ENCODE measurements around the gene DAB2IP. TPM values are rescaled to one million over a fixed set of nuclear protein-coding genes. Genes with fewer than 3 reads are reported as not detected.

Gene DAB2IP
- total RNA-seq, 1 donor from 2014 or later: not detected

DNA sequence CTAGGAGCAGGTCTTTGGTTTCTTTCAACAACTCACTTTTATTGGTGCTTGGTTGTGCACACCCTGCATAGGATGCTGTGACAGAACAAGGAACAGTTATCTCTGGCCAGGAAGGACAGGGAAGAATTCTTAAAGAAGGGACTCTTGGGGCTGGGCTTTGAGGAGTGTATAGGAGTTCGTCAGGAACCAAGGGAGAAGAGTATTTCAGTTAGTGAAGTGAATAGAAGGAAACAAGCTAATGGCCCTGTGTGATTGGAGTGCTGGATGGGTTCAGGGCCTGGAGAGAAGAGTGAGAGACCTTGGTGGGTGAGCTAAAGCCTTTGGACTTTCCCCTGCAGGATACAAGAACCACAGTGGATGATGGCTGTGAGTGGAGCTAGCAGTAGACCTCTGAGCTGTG is 32.2 kb downstream of the DAB2IP start:
- intact Hi-C loops (cut with micrococcal nuclease): loop anchor here (10.0 kb wide), 1 partner anchor 139 kb away; no protein-coding TSS in a partner anchor

DNA sequence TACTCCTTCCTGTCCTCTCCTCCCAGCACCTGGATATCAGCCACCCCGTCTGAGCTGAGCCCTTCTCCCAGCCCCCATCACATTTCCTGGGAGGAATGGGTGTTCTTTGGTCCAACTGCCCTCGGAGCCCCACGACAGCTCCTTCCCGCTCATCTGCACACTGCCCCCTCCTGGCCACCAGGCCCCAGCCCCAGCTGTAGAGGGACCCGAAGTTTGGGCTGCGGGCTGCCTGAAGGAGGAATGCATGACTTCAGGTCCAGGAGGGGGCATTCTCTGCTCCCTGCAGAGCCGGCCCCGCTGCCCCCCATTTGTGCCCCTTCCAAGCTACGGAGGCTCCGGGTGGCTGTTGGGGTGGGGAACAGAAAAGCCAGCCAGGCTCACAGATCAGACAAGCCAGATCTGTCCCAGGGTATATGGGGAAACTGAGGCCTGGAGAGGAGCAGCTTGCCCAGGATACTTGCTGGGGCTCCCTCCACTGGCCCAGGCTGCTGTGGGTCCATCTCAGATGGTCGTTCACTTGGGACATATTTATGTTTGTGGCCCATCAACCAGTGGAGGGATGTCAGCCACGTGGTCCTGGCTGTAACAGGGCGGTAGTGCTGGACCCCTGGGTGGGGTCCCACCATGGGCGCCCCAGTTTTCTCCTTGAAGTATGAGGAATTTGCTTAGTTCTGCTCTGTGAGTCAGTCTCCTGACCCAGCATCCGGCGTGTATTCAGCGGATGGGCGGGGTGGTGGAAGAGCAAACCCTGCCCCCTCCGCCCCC is 33.1 kb downstream of the DAB2IP start:
- intact Hi-C loops (cut with micrococcal nuclease): loop anchor here (10.0 kb wide), 1 partner anchor 140 kb away; no protein-coding TSS in a partner anchor

DNA sequence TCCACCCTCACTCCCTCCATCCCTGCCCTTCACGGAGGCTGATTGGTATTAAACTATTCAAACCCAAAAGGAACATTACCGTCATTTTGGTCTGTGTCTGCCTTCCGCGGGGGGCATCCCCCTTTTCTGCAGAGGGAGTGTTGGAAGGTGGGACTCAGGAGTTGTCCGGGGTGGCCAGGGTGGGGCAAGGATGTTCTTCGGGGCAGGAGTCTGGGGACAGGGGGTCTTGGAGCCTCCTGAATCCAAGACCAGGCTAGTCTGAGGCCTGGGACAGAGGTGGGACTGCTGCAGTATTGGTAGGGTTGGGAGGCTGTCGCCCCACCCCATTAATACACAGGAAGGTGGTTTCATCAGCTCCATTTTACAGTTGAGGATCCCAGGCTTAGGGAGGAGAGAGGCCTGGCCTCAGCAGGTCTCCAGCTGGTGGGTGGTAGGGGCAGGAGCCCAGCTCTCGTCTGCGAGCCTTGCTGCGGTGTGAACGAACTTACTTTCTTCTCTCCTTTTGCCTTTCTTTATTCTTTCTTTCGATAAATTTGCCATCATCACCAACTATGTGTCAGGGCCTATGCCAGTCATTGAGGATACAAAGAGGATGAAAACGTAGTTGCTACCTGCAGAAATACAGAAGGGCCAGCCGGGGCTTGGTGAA is 33.8 kb downstream of the DAB2IP start:
- intact Hi-C loops (cut with micrococcal nuclease): loop anchor here (10.0 kb wide), 1 partner anchor 140 kb away; no protein-coding TSS in a partner anchor

DNA sequence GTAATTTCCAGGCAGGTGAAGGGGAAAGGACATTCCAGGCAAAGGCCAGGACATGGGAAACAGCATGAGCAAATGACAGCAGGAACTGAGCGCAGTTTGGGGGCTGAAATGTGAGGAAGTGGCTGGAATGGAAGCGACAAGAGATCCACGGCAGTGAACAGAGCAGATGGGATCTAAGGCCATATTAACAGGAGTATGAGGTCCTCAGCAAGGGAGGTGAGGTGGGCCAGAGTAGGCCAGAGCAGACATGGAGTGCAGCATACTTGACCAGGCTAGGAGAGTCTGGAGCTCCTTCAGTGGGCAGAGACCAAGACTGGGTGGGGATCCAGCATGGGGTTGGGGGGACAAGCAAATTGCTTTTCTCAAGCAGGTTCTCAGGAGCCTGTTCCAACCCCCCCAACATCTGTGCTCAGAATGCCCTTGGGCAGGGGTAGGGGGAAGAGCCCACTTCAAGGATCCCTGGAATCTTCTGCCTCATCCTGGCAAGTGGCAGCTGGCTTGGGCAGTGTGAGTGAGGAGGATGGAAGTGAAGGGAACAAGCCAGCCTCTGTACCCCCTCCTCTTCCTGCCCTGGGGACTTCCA is 34.5 kb downstream of the DAB2IP start:
- intact Hi-C loops (cut with micrococcal nuclease): loop anchor here (10.0 kb wide), 1 partner anchor 141 kb away; no protein-coding TSS in a partner anchor

DNA sequence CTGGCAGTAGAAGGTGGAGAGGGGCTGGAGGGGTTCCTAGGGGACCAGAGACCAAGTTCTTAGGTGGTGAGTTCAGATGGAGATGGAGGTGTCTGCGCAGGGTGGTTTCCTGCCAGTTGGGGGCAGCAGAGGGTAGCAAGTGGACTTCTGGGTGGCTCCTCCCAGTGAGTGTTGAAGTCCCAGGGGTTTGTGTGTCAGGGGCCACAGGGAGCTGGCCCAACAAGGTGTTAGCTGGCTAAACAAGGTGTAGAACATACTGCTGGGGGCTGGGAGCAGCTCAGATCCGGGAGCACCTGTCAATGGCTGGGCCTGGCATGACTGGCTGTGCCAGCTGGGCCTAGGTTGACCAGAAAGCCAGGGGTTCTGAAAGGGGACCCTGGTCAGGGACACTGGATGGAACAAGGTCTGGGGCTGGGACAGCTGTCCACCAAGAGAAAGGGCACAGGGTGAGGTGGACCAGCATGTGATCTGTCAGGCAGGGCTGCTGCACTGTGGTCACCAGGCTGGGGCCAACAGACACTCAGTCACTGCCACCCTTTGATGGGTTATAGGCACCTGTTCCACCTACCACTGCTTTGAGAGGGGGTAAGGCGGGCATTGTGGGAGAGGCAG is 35.6 kb downstream of the DAB2IP start:
- intact Hi-C loops (cut with micrococcal nuclease): loop anchor here (1.0 to 10.0 kb wide), 2 partner anchors 142 to 305 kb away; no protein-coding TSS in a partner anchor

DNA sequence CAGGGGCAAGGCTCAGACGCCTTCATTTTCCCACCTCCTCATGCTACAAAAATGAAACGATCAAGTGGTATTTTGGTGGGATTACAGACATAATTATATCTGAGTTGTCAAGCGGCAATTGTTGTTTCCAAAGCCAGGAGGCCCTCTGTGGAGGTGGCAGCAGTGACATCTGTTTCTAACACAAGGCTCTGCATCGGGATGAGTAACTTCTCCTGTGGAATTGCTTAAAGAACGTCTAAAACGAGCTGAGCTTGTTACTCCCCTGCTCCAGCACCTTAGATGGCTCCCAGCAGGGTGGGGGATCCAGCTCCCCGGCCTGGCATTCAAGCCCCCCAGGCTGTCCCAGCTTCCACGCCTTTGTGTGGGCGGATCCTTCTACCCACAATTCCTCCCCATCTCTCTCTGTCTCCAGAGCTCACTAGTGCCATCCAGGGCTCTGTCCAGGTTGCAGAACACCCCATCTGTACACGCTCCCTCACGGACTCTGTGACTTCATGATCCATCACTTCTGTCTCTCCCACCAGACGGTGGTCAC is 36.8 kb downstream of the DAB2IP start:
- intact Hi-C loops (cut with micrococcal nuclease): loop anchor here (10.0 kb wide), 1 partner anchor 143 kb away; no protein-coding TSS in a partner anchor

DNA sequence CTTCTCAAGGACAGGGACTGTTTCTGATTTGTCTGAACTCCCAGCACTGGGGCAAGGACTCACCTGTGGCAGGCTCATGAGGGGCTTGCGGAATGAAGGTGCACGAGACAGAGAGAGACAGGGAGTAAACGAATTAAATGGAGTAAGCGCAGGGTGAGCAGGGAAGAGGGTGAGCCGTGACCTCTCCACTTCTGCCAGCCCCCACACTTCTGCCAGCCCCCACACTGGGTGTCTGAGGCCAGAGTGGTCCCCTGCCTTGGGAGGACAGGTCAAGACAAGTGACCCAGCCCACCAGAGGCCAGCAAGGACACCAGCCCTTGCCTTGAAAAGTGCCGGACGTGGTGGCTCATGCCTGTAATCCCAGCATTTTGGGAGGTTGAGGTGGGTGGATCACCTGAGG is 37.2 kb downstream of the DAB2IP start:
- intact Hi-C loops (cut with micrococcal nuclease): loop anchor here (10.0 kb wide), 1 partner anchor 144 kb away; no protein-coding TSS in a partner anchor

GRCh38 chr9:121689461-121690157 is 38.2 kb downstream of the DAB2IP start:
- intact Hi-C loops (cut with micrococcal nuclease): loop anchor here (10.0 kb wide), 1 partner anchor 145 kb away; no protein-coding TSS in a partner anchor

DNA sequence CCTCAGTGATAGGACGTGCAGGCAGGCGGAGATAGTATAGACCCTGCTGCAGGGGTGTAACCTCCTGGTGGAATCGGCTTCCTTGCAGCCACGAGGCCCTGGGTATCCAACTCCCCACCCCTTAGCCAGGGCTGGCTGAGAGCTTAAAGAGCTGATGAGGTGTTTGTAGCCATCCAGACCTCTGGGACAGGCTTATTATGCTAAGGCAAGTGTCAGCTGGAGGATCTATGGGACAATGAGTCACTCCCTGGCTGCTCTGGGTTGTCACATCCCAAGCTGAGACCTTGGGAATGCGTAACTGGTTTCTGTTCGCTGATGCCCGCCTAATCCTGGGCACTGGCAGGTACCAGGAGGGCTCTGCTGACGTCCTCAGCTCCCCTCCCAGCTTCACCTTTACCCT is 38.9 kb downstream of the DAB2IP start:
- intact Hi-C loops (cut with micrococcal nuclease): no loop called here

DNA sequence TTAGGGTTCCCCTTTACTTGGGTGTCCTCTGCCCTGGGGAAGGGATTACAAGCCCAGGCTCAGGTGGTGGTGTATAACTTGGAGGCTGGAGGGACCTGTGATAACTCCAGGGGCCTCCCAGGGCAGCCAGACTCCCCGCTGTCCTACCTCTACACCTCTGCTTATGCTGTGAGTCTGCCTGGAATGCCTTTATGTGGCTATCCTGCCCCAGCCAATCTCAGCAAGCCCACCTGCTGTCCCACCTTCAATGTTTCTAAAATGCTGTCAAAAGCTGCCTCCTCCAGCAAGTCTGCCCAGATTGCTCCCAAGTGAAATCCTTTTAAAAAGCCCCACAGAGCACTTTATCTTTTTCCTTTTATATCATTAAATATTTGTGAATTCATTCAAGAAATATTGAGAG is 39.3 kb downstream of the DAB2IP start:
- intact Hi-C loops (cut with micrococcal nuclease): no loop called here

GRCh38 chr9:121691890-121692289 is 40.5 kb downstream of the DAB2IP start:
- intact Hi-C loops (cut with micrococcal nuclease): no loop called here

GRCh38 chr9:121692606-121693387 is 41.4 kb downstream of the DAB2IP start:
- intact Hi-C loops (cut with micrococcal nuclease): no loop called here

GRCh38 chr9:121693388-121693670 is 41.9 kb downstream of the DAB2IP start:
- intact Hi-C loops (cut with micrococcal nuclease): no loop called here

- intact Hi-C loops (cut with micrococcal nuclease): no loop called here
These were observed 42.6 kb downstream of the DAB2IP start for GRCh38 chr9:121694001-121694400.

DNA sequence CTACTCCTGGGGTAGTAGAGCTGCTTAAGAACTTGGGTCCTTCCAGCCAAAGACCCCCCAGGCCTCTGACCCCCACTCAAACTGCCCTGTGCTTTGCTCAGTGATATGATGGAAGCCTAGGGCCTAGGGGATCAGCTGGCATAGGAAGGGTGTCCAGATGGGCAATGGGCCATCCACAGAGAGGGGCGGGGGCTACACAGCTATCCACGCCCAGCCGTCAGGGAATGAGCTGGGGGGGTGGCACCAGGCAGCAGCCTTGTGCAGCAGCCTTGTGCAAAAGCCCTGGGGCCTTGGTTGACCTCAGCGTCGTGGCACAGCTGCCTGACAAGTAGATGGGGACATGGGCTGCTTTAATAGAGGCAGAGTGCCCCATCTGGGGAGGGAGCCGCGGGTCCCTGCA is 43.2 kb downstream of the DAB2IP start:
- intact Hi-C loops (cut with micrococcal nuclease): no loop called here

- intact Hi-C loops (cut with micrococcal nuclease): no loop called here
These were observed 45.5 kb downstream of the DAB2IP start for GRCh38 chr9:121696930-121697329.

DNA sequence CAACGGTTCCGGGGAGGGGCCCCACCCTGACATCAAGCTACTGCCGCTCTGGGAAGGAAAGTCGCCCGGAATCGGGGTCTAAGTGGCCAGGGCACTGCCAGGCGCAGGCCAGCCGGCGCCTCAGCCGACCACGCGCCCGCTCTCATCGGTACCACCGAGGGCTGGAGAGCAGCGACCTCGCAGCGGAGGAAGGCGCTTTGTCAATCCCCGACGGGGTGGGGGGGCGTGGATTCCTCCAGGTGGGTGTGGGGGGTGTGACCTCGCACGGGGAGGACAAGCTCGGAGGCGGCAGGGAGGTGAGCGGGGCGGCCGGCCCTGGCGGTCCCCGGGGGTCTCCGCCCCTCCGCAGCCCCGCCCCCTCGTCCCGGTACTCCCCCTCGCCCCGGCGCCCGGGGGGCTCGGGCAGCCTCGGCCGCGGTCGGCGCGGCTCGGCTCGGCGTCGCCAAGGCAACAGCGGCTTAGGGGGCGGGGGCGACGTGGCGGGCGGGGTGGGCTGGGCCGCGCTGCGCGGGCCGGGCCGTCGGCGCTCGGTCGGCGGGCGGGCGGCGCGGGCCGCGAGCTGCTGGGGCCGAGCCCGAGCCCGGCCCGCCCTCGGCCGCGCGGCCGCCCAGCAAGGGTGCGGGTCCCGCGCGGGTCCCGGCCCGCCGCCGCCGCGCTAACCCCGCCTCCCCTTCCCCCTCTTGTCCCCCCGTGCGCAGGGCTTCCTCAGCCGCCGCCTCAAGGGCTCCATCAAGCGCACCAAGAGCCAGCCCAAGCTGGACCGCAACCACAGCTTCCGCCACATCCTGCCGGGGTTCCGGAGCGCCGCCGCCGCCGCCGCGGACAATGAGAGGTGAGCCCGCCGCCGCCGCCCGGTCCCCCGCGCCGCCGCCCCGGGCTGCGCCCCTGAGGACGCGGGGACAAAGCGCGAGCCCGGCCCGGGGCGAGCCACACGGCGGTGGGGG is 47.5 kb downstream of the DAB2IP start:
- intact Hi-C loops (cut with micrococcal nuclease): no loop called here

DNA sequence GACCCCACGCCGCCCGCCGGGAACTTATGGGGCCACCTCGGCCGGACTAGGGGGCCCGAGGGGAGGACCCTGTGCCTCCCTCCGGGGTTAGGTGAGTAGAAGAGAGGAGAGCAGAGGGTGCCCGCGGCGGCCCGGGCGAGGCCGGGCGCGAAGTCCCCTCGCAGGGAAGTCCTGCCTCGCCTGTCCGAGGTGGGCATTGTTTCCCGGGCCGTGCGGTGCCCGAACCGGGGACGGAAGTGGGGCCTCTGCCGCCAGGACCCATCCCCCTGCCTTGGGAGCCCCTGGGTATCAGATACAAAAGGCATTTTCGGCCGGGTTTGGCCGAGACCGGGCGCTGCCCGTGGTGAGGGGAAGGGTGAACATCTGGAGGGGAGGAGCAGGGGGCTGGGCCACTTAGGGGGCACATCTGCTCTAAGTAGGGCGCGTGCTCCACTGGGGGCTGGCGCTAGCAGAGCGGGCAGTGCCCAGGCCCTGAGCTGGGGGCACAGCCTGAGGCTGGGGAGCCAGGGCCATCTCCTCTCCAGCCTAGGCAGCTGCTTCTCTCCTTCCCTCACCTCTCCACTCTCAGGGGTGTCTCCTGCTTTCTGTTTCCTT is 48.2 kb downstream of the DAB2IP start:
- intact Hi-C loops (cut with micrococcal nuclease): loop anchor here (5.0 kb wide), 1 partner anchor 293 kb away; no protein-coding TSS in a partner anchor
